Activated T-cell treated with anti-CD3 and anti-CD28 coated beads, Interleukin-2, amount 50 U/mL, for 1 hour (primary cell): ENCODE measurements around the gene COL4A1.

Experiments used
- DNase-seq: peaks from one replicate; pipeline ENCODE4 v3.0.0-alpha.2; 2020

COL4A1 gene

GRCh38 chr13:110308656-110309359 lies 1.9 kb upstream of the COL4A1 start:
- DNase-seq, result no peak

DNA sequence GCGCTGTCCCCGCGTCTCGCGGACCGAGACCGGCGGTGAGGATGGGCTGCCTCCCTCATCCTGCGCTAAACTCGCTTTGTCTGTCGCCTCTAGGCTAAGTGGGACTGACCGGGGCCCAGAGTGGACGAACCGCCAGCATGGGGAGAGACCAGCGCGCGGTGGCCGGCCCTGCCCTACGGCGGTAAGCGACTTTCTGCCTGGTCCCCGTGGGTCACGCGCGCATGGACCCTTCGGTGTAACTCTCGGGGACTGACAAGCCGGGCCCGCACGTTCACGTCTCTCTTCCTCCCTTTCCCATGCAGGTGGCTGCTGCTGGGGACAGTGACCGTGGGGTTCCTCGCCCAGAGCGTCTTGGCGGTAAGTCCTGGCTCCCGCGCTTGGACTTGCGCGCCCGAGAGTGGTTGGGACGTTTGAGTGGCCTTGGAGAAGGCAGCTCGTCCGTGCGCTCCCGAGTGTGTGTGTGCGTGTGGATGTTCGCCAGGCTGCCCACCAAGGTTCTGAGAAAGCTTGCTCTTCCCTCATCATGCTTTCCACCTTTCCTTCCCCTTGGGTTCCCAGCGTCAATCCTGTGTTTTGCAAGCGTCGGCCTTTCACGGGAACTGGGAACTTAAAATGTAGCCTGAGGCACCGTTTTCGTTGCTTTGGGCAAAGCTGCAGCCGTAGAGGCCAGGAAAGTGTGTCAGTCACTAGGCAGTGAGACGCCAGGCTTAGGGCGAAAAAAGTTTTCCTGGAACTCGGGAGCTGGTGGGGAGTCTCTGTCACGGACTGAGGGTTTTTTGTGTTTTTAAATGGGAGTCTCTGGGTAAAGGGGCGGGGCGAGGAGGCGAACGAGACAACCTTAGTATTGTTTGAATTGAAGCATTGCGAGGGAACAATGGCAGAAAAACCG lies 1.1 kb upstream of the COL4A1 start:
- DNase-seq, result no peak

GRCh38 chr13:110306340-110306959 lies 507 bp downstream of the COL4A1 start:
- no peak for DNase-seq

DNA sequence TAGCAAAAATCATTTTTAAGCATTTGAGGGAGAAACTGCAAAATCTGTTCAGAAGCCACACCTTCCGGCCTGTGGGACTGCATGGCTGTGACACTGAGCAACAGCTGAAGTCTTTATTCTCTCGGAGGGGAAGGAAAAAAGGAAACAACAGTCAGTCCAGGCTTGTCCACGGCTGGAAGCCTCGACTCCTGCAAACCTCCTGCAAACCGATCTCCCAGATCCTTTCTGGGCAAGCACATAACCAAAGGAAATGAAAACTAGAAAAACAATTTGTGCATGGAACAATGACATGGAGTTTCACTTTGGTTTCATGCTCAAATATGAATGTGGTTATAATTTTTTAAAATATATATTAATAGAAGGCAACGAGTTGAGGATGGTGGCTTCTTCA lies 1.0 kb downstream of the COL4A1 start:
- no peak for DNase-seq

GRCh38 chr13:110305544-110305943 lies 1.4 kb downstream of the COL4A1 start:
- DNase-seq, result no peak

GRCh38 chr13:110305001-110305400 lies 2.0 kb downstream of the COL4A1 start:
- no peak for DNase-seq

DNA sequence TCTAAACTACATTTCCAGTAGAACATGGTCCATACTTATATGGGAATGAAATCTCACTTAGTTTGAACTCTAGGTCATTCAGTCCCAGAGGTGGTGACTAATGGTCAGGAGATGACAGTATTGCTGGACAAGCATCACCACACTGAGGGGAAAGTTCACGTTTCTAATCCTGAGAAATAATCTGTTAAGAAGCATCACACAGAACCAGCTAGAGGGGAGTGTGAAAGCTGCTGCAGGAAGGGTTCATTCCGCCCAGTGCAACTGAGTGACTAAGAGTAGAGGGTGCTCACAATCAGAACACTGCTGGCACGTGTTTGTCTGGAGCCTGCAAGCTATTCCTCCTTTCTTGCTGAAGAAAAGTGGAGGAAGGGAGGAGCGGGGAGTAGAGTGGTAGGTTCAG lies 2.7 kb downstream of the COL4A1 start:
- no peak for DNase-seq

- DNase-seq, result no peak
These were observed 3.3 kb downstream of the COL4A1 start for GRCh38 chr13:110303644-110304043.

GRCh38 chr13:110302997-110303396 lies 4.0 kb downstream of the COL4A1 start:
- DNase-seq, result no peak

DNA sequence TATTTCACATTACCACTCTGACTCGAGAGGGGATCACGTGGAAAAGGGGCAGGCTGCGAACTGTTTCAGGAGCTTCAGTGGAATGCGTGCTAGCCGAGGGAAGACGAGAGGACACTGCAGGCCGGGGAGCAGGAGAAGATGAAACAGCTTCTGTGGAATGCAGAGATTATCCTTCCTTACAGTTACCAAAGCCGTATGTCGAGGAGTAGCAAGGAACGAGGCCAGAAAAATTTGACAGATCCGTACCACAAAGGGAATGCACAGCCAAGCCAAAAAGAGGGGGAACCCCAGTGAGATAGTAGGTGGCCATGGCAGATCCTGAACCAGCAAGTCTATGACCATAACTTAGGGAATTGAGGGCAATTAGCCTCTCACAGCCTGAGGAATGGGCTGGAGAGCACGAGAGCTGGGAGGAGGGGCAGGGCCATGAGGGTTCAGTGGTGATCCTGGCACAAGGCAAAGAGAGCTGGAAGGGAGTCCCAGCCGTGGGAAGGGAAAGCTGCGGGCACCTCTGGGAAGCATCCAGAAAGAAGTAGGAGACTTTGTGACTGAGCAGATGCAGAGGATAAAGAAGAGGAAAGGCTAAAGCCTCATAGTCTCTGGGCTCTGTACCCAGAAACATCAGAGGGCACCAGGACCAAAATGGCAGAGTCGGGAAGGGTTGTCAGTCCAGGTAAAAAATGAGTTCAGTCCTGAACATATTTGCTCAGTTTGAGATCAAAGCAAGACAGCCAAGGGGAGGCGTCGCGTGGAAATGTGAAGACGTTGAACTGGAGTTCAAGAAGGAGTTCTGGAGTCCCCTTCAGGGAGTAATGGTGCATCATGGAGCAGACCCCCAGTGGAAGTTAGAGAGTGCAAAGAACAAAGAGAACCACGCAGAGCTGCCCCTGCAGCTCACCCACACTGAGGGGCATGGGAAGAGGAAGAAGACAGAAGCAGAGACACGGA lies 5.1 kb downstream of the COL4A1 start:
- DNase-seq, result no peak

DNA sequence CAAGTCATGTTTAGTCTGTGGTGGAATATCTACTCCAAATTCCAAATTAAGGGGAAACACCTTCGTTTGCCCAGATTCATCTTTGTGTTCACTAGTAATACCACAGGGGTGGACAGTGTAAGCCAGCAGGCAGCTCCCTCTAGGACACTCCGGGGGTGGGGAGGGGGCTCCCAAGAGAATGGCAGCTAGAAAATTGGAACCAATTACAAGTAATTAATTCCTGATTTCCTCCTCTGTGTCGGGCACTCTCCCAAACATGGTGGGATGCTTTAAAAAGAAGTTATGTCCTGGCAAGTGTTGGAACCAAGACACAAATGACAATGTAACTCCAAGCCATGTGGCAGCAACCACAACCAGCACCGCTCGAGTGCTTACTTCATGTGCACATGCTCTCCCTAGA lies 5.9 kb downstream of the COL4A1 start:
- no peak for DNase-seq

- DNase-seq, result no peak
These were observed 6.7 kb downstream of the COL4A1 start for GRCh38 chr13:110300090-110300815.

DNA sequence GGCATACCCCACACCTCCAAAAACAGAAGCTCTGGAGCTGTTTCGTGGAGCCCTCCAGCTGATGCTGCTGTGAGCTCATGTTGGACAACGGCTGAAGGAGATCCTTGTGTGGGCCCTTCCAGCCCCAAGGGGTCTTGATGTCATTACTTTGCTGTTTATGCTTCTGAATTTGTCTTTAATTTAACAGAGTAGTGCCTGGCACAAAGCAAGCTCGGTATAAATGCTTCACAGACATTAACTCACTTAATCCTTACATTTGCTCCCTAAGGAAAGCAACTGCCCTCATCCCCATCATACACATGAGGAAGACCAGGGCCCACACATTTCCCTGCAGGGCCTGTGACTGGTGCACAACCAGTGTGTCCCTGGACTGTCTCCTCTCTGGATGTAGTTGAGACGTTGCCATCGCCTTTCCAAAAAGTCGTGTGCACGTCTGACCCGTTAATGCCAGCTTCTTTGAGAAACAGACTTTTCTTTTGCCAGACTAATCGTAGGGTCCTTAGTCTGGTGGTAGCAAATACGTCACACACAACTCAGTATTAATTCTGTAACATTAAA lies 7.6 kb downstream of the COL4A1 start:
- DNase-seq, result no peak

- no peak for DNase-seq
These were observed 8.3 kb downstream of the COL4A1 start for GRCh38 chr13:110298505-110299282.

DNA sequence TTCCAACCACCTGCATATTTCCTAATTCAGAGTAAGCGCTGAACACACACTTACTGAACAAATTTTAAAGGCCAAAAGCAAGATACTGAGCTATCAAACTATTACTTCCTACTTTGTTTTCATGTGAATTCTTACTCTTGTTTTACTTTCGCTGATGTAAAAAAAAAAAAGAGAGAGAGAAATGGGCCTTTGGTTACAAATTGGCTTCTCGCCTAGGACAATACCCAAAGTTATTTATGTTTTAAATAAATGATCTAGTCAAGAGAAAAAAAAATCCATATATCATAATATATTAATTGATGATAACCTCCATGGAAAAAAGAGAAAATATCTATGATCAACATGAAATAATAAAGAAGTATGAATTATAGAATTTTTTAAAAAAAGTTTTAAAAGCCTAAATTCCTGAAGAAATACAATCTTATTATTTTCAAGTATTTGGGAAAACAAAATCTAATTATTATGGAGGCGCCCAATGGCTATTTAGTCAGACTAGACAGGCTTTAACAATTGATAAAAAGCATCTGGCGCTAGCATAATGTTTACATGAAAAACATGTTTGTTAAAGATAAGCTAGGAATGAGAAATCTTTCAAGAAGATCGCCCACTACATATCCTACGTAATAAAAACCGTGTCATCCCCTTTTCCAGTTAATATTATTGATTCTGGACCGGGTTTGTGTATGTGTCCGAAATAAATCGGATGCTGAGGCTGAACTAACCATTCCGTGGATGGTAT lies 9.0 kb downstream of the COL4A1 start:
- DNase-seq, result no peak

- no peak for DNase-seq
These were observed 9.9 kb downstream of the COL4A1 start for GRCh38 chr13:110297011-110297410.

DNA sequence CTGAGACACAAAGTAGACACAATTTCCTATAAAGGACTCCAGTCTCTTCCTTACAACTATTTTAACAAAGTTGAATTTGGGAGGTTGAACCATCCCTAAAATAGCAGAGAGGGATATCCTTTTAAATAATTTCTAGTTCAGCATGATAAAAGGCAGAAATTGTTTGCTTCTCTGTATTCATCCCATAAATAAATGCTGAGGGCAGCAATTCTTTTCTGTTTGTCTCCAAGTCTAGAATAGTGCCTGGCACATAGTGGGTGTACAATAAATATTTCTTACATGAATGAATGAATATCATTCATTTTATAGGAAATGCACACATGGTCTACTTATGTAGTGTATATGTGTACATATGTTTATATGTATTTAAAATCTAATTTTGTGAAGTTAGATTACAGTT lies 12.3 kb downstream of the COL4A1 start:
- DNase-seq, result no peak

DNA sequence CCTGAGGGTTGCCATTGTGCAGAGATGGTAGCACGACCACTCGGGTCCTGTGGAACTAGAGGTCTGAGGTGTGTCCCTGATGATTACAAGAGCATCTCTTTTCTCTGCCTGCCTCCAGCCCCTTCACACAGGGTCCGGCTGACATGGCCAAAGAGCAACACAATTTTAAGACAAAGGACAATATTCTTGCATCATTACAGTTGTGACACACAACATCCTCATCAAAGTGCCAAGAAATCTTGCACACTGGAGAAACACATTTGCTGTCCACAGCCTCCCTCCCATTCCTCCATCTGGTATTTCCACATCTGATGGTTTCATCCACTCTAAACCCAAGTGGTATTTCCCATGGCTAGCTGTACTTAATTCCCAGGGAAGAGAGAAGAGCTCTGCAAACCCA lies 12.8 kb downstream of the COL4A1 start:
- DNase-seq, result no peak

DNA sequence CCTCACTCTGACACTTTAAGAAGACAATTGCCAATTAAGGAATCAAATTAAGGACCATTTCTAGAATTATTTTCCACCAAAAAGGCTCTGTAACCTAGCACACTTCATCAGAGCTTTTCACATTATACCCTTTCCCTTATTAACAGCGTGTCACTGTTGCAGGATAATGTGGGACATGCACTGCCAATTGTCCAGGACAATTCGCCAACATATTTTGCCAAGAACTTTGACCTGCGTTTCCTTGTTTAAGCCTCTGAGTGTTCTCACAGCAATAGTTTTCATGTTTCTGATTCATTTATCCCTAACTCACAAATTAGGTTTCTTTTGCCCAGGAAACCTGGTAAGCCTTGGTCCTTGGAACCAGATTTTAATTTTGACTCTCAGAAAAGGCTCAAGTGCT lies 13.3 kb downstream of the COL4A1 start:
- no peak for DNase-seq

- DNase-seq, result no peak
These were observed 13.9 kb downstream of the COL4A1 start for GRCh38 chr13:110293037-110293436.
